PC-3 (cell line): Measurements from ENCODE around the gene CSF2. TPM values are rescaled to one million over a fixed set of nuclear protein-coding genes. Genes with fewer than 3 reads are reported as not detected.

Experiments
- ATAC-seq: fragments of 200-7000 bp; cut with Tn5 transposase; 2 replicates; pipeline ENCODE4 v1.9.1; 2020; ENCODE audit warnings: mild to moderate bottlenecking, moderate library complexity
- BruUV-seq: library from RNA; stranded (reverse); fragments of 400-500 nt; replicated peaks from 2 replicates; lab custom pipeline; 2021; lab: Mats Ljungman, UMichigan
- CTCF ChIA-PET: fragments of 300-600 bp; sonication (Branson Sonifier 250); formaldehyde crosslinking; loops from one replicate; lab custom pipeline; 2022; ENCODE audit warnings: antibody characterized with exemption; lab: Charles Lee
- POLR2A ChIA-PET: fragments of 300-600 bp; sonication (Branson Sonifier 250); formaldehyde crosslinking; loops from one replicate; lab custom pipeline; 2022; ENCODE audit warnings: antibody characterized with exemption; ENCODE audit not compliant: unreplicated experiment; lab: Charles Lee
- DNase-seq: peaks from one replicate; pipeline ENCODE4 v3.0.0-alpha.2; 2015
- H2AFZ ChIP-seq: fragments of 300-600 bp; sonication (generic); 2 replicates; pipeline ENCODE4 v1.6.0; 2016; ENCODE audit warnings: antibody characterized with exemption, low read length
- H3F3A ChIP-seq: fragments of 300-600 bp; sonication (generic); one replicate; pipeline ENCODE4 v1.6.0; 2017; ENCODE audit warnings: antibody characterized with exemption, low read length, control low read depth, mild to moderate bottlenecking; ENCODE audit not compliant: unreplicated experiment
- H3K27ac ChIP-seq: fragments of 300-600 bp; sonication (generic); 2 replicates; pipeline ENCODE4 v1.5.1; 2016; ENCODE audit warnings: mild to moderate bottlenecking, low read length
- H3K27me3 ChIP-seq: fragments of 300-600 bp; sonication (generic); 2 replicates; pipeline ENCODE4 v1.6.1; 2016; ENCODE audit warnings: low read length, mixed read lengths
- H3K36me3 ChIP-seq: fragments of 300-600 bp; sonication (generic); 2 replicates; pipeline ENCODE4 v1.6.1; 2016; ENCODE audit warnings: low read depth, mixed run types, low read length, mixed read lengths
- H3K4me1 ChIP-seq: fragments of 300-600 bp; sonication (generic); 2 replicates; pipeline ENCODE4 v1.5.1; 2016; ENCODE audit warnings: low read length; ENCODE audit not compliant: insufficient read depth
- H3K4me2 ChIP-seq: fragments of 300-600 bp; sonication (generic); 2 replicates; pipeline ENCODE4 v1.6.0; 2016; ENCODE audit warnings: low read length
- H3K4me3 ChIP-seq: fragments of 300-600 bp; sonication (generic); 2 replicates; pipeline ENCODE4 v1.5.1; 2016; ENCODE audit warnings: mild to moderate bottlenecking, low read length, mixed read lengths
- H3K79me2 ChIP-seq: fragments of 300-600 bp; sonication (generic); 2 replicates; pipeline ENCODE4 v1.6.1; 2017; ENCODE audit warnings: low read length, mixed read lengths
- H3K9ac ChIP-seq: fragments of 300-600 bp; sonication (generic); 2 replicates; pipeline ENCODE4 v1.6.0; 2016; ENCODE audit warnings: mild to moderate bottlenecking, low read length
- H3K9me2 ChIP-seq: fragments of 300-600 bp; sonication (generic); replicated peaks from 2 replicates; pipeline ENCODE4 v1.6.1; 2016; ENCODE audit warnings: mixed run types, low read length, mixed read lengths
- H3K9me3 ChIP-seq: fragments of 300-600 bp; sonication (generic); 2 replicates; pipeline ENCODE4 v1.6.1; 2016; ENCODE audit warnings: low read length, mixed read lengths
- H4K20me1 ChIP-seq: fragments of 300-600 bp; sonication (generic); 2 replicates; pipeline ENCODE4 v1.6.1; 2016; ENCODE audit warnings: low read length, mixed read lengths
- EZH2 ChIP-seq: fragments of 300-600 bp; sonication (generic); IDR thresholded peaks from one replicate; pipeline ENCODE4 v1.6.1; 2017; ENCODE audit warnings: antibody characterized with exemption, mild to moderate bottlenecking, low read length; ENCODE audit not compliant: unreplicated experiment
- EZH2phosphoT487 ChIP-seq: fragments of 300-600 bp; sonication (generic); IDR thresholded peaks from 2 replicates; pipeline ENCODE4 v1.6.1; 2018; ENCODE audit warnings: mild to moderate bottlenecking, antibody characterized with exemption, low read length, borderline replicate concordance
- intact Hi-C: fragments of 100-400 bp; cut with micrococcal nuclease; formaldehyde crosslinking; loops from 2 replicates; pipeline ENCODE4 v1.9.0; 2023
- total RNA-seq: library from RNA; depleted of rRNA; stranded (reverse); fragments of >200 nt; gene quantifications from 2 replicates; pipeline ENCODE4 v1.2.3, GENCODE V29; 2014
- TF ChIP-seq, protein P1 (sequence below): fragments of 300-600 bp; sonication (generic); conservative IDR thresholded peaks from 2 replicates; pipeline ENCODE4 v1.5.1; 2017; ENCODE audit warnings: antibody characterized with exemption, low read depth, mild to moderate bottlenecking, low read length

Gene CSF2
- total RNA-seq, 1 experiment from 2014 or later = 93.6 TPM

DNA sequence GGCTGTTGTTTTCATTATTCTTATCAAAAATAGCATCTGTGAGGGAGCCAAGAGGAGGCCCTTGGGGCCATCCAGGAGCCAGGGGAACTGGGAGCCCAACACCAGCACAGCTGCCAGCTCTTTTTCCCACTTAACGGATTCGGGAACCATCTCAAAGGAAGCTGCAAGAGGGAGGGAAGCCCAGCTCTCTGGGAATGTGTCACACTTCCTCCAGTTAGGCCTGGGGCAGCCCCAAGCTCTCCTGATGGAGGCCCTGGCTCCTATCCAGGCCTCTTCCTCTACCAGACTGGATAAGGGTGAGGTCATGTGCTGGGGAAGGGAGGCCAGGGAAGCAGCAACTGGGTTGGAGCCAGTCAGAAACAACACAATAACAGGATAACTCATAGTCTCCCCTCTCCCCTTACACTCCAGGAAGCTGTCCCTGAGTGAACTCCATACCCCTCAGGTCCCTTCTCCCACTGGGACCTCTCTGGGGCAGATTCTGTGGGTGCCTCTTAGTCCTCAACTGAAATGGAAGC is 12.7 kb downstream of the CSF2 start:
- H3F3A ChIP-seq = no peaks in the 10 kb centered on the region
- H3K4me2 ChIP-seq = peak overlapping the region; percentile 24
- H4K20me1 ChIP-seq = no peaks in the 10 kb centered on the region
- ATAC-seq (peak; percentile 90), DNase-seq (peak; percentile 91)
- H3K9me3 ChIP-seq = no peaks in the 10 kb centered on the region
- BruUV-seq = no TSS peak
- no peak overlapping the region for H3K4me3 ChIP-seq
- TF ChIP-seq EZH2phosphoT487 (no peak), EZH2 (no peak)
- TF ChIP-seq, protein P1, sequence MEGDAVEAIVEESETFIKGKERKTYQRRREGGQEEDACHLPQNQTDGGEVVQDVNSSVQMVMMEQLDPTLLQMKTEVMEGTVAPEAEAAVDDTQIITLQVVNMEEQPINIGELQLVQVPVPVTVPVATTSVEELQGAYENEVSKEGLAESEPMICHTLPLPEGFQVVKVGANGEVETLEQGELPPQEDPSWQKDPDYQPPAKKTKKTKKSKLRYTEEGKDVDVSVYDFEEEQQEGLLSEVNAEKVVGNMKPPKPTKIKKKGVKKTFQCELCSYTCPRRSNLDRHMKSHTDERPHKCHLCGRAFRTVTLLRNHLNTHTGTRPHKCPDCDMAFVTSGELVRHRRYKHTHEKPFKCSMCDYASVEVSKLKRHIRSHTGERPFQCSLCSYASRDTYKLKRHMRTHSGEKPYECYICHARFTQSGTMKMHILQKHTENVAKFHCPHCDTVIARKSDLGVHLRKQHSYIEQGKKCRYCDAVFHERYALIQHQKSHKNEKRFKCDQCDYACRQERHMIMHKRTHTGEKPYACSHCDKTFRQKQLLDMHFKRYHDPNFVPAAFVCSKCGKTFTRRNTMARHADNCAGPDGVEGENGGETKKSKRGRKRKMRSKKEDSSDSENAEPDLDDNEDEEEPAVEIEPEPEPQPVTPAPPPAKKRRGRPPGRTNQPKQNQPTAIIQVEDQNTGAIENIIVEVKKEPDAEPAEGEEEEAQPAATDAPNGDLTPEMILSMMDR = no peak
- no peaks in the 10 kb centered on the region for H3K9me2 ChIP-seq
- H3K4me1 ChIP-seq = peaks cover 37% of the 10 kb centered on the region
- H3K27me3 ChIP-seq = no peaks in the 10 kb centered on the region
- intact Hi-C loops = no loop called here
- H3K36me3 ChIP-seq = no peaks in the 10 kb centered on the region
- peak overlapping the region; percentile 27; the same call in 1 of the 2 replicates for H3K9ac ChIP-seq
- H3K79me2 ChIP-seq = no peaks in the 10 kb centered on the region
- ChIA-PET CTCF (no interaction called here), POLR2A (interaction anchor here (1.1 kb wide), 1 partner anchor 9 kb away, joined by 5 read pairs; no protein-coding TSS in a partner anchor)
- peak overlapping the region; percentile 75 for H3K27ac ChIP-seq
- H2AFZ ChIP-seq = no peak overlapping the region

DNA sequence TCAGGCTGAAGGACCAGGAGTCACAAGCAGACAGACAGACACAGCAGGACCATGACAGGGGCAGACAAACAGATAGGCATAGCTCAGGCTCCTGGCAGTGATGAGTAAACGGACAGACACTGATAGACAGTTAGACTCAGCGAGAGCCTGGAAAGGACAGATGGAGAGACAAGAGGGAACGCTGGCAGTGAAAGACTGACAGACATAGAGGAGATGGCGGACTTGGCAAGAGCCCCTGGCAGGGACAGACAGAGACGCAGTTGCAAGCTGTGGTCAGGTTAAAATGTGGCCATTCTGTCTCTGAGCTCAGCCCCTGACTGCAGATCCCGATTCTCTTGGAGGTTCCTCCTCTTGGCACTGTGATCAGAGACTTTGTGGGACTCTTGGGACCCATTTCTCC is 13.6 kb downstream of the CSF2 start:
- BruUV-seq = no TSS peak
- no peak overlapping the region for H3K4me3 ChIP-seq
- H3K27me3 ChIP-seq = no peaks in the 10 kb centered on the region
- H3F3A ChIP-seq = no peaks in the 10 kb centered on the region
- no peaks in the 10 kb centered on the region for H3K79me2 ChIP-seq
- no peaks in the 10 kb centered on the region for H3K9me2 ChIP-seq
- no peaks in the 10 kb centered on the region for H4K20me1 ChIP-seq
- TF ChIP-seq, protein P1 = no peak
- TF ChIP-seq EZH2 (no peak), EZH2phosphoT487 (no peak)
- intact Hi-C loops = no loop called here
- peak overlapping the region; percentile 75 for H3K27ac ChIP-seq
- H3K9me3 ChIP-seq = no peaks in the 10 kb centered on the region
- H3K36me3 ChIP-seq = no peaks in the 10 kb centered on the region
- H3K9ac ChIP-seq = no peak overlapping the region
- no peak for DNase-seq
- ATAC-seq = no peak
- H2AFZ ChIP-seq = no peak overlapping the region
- CTCF ChIA-PET = no interaction called here
- no peak overlapping the region for H3K4me2 ChIP-seq
- POLR2A ChIA-PET = no interaction called here
- peaks cover 37% of the 10 kb centered on the region for H3K4me1 ChIP-seq

DNA sequence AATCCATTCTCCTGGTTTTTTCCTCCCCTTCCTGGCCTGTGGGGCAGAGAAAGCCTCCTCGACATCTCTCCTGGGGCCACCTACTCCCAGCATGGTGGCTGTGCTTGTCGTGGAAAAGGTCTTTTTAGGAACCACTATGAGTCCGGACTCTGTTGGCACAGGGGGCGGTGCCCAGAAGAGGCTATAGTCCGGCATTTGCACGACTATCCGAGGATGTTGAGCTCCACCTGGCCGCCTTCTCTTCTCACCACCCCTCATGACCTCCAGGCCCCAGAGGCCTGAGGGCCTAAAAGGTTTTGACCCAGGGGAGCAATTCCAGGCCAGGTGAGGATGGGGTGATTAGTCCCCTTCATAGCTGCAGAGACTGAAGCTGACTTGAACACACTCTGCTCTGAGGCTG is 14.1 kb downstream of the CSF2 start:
- CTCF ChIA-PET = no interaction called here
- ATAC-seq = no peak
- intact Hi-C loops = no loop called here

More for the DNA sequence above, 14.1 kb downstream of the CSF2 start:
- POLR2A ChIA-PET = no interaction called here
- Histone ChIP-seq H3K79me2 (no peaks in the 10 kb centered on the region), H3F3A (no peaks in the 10 kb centered on the region), H3K27me3 (no peaks in the 10 kb centered on the region), H3K4me1 (peaks cover 37% of the 10 kb centered on the region), H3K36me3 (no peaks in the 10 kb centered on the region), H3K9me2 (no peaks in the 10 kb centered on the region), H3K9ac (no peak overlapping the region), H2AFZ (no peak overlapping the region), H4K20me1 (no peaks in the 10 kb centered on the region), H3K9me3 (no peaks in the 10 kb centered on the region), H3K4me3 (no peak overlapping the region), H3K27ac (no peak overlapping the region), H3K4me2 (no peak overlapping the region)
- TF ChIP-seq EZH2phosphoT487 (no peak), EZH2 (no peak)
- TF ChIP-seq, protein P1 = no peak
- BruUV-seq = no TSS peak
- no peak for DNase-seq
